ENCODE data around the gene RABGAP1L.
"Not testable (repeated sequence)": the region's sequence is repeated elsewhere in the genome, so short reads cannot be mapped to it uniquely, and the experiment has no call there.

DNA sequence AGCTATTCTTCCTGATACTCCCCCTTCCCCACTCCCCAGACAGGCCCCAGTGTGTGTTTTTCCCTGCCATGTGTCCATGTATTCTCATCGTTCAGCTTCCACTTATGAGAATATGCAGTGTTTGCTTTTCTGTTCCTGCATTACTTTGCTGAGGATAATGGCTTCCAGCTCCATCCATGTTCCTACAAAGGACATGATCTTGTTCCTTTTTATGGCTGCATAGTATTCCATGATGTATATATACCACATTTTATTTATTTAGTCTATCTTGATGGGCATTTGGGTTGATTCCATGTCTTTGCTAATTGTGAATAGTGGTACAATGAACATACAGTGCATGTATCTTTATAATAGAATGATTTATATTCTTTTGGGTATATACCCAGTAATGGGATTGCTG is 181.1 kb downstream of the RABGAP1L start:
- TF ChIP-seq, protein P1, sequence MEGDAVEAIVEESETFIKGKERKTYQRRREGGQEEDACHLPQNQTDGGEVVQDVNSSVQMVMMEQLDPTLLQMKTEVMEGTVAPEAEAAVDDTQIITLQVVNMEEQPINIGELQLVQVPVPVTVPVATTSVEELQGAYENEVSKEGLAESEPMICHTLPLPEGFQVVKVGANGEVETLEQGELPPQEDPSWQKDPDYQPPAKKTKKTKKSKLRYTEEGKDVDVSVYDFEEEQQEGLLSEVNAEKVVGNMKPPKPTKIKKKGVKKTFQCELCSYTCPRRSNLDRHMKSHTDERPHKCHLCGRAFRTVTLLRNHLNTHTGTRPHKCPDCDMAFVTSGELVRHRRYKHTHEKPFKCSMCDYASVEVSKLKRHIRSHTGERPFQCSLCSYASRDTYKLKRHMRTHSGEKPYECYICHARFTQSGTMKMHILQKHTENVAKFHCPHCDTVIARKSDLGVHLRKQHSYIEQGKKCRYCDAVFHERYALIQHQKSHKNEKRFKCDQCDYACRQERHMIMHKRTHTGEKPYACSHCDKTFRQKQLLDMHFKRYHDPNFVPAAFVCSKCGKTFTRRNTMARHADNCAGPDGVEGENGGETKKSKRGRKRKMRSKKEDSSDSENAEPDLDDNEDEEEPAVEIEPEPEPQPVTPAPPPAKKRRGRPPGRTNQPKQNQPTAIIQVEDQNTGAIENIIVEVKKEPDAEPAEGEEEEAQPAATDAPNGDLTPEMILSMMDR (IDR thresholded peaks at IDR 0.05): not testable (repeated sequence)
- not testable (repeated sequence) for TF ChIP-seq POLR2A (IDR thresholded peaks at IDR 0.05)

All from body of pancreas (tissue), 4 donors.